Measurements from ENCODE around the gene RNF10. TPM values are rescaled to one million over a fixed set of nuclear protein-coding genes. Genes with fewer than 3 reads are reported as not detected.

Gene RNF10
- total RNA-seq, 4 donors from 2014 or later, result 98.2 to 206 (median 163) TPM

DNA sequence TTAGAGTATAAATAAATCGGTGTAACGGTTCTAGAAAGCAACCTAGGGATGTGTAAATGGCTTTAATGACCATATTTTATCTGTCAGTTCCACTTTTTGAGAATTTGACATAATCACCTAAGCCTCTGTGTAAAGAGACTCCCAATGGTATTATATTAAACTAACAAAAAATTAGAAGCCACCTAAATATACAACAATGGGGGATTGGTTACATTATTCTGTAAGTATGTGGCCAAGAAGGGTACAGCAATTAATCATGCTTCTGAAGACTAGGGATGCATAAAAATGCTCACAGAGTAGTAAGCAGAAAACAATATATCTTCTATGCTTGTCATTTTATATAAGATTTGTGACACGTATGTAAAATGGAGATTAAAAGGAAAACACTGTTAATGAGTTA lies 10.5 kb downstream of the RNF10 start:
- 87% methylated on average over 3 of the region's 3 CpGs for whole genome bisulfite sequencing
- Histone ChIP-seq H3K36me3 (peaks cover 37% of the 10 kb centered on the region), H3K27ac (no peak overlapping the region), H3K4me1 (peaks cover 36% of the 10 kb centered on the region), H3K27me3 (no peaks in the 10 kb centered on the region), H3K4me3 (no peak overlapping the region), H3K9me3 (no peaks in the 10 kb centered on the region)
- no peak for DNase-seq (ENCODE audit: low spot score in 2 of 2)
- no peak for TF ChIP-seq EP300 (IDR thresholded peaks at IDR 0.05)
- TF ChIP-seq POLR2A (IDR thresholded peaks at IDR 0.05), result no peak
- no peak for TF ChIP-seq CTCF (IDR thresholded peaks at IDR 0.05)
- TF ChIP-seq POLR2AphosphoS5 (IDR thresholded peaks at IDR 0.05), result no peak

GRCh38 chr12:120546050-120546386 lies 11.9 kb downstream of the RNF10 start:
- WGBS, result 82% methylated on average over 3 of the region's 3 CpGs
- peaks cover 32% of the 10 kb centered on the region for H3K4me1 ChIP-seq

DNA sequence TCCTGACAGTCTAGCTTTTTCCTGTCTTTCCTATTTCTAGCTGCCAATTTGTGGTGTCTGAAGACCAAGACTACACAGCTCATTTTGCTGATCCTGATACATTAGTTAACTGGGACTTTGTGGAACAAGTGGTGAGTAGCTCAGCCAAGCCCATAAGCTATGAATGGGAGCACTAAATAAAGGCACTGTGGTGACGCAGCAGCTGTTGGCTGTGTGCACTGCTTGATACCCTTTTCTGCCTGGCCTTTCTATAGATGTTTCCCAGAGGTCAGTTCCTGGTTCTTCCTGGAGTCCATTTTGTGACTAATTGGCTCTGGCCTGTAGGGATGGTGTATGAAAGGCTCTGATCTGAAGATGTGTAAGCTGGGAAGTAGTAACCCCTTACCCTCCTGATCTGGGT lies 20.5 kb downstream of the RNF10 start:
- H3K27me3 ChIP-seq, result no peaks in the 10 kb centered on the region
- no peak overlapping the region for H3K4me3 ChIP-seq
- DNase-seq (ENCODE audit: low spot score in 2 of 2), result no peak
- no peak for TF ChIP-seq CTCF (IDR thresholded peaks at IDR 0.05)
- TF ChIP-seq POLR2A (IDR thresholded peaks at IDR 0.05), result no peak
- no peak for TF ChIP-seq EP300 (IDR thresholded peaks at IDR 0.05)
- TF ChIP-seq POLR2AphosphoS5 (IDR thresholded peaks at IDR 0.05), result no peak
- H3K36me3 ChIP-seq, result peaks cover 63% of the 10 kb centered on the region
- no peak overlapping the region for H3K27ac ChIP-seq
- H3K9me3 ChIP-seq, result no peaks in the 10 kb centered on the region
- WGBS, result 73% methylated on average over 1 of the region's 1 CpG
- H3K4me1 ChIP-seq, result peaks cover 8% of the 10 kb centered on the region

More at GRCh38 chr12:120546050-120546386, 11.9 kb downstream of the RNF10 start:
- Histone ChIP-seq H3K9me3 (no peaks in the 10 kb centered on the region), H3K4me3 (no peak overlapping the region), H3K27me3 (no peaks in the 10 kb centered on the region), H3K27ac (no peak overlapping the region), H3K36me3 (peaks cover 40% of the 10 kb centered on the region)
- TF ChIP-seq CTCF (IDR thresholded peaks at IDR 0.05) (no peak), POLR2A (IDR thresholded peaks at IDR 0.05) (no peak), EP300 (IDR thresholded peaks at IDR 0.05) (no peak), POLR2AphosphoS5 (IDR thresholded peaks at IDR 0.05) (no peak)
- no peak for DNase-seq (ENCODE audit: low spot score in 2 of 2)

- WGBS, result 91% methylated on average over 2 of the region's 2 CpGs
- peaks cover 83% of the 10 kb centered on the region for H3K36me3 ChIP-seq
- no peak overlapping the region for H3K4me3 ChIP-seq
- H3K27ac ChIP-seq, result no peak overlapping the region
- H3K4me1 ChIP-seq, result no peaks in the 10 kb centered on the region
- DNase-seq (ENCODE audit: low spot score in 2 of 2), result no peak
- no peak for TF ChIP-seq CTCF (IDR thresholded peaks at IDR 0.05)
- no peak for TF ChIP-seq POLR2AphosphoS5 (IDR thresholded peaks at IDR 0.05)
- TF ChIP-seq POLR2A (IDR thresholded peaks at IDR 0.05), result no peak
- TF ChIP-seq EP300 (IDR thresholded peaks at IDR 0.05), result no peak
- H3K9me3 ChIP-seq, result no peaks in the 10 kb centered on the region
- H3K27me3 ChIP-seq, result no peaks in the 10 kb centered on the region
Measured at GRCh38 chr12:120557589-120557988, 23.4 kb downstream of the RNF10 start.

GRCh38 chr12:120562906-120563305 lies 28.8 kb downstream of the RNF10 start:
- peak in 1 of 2 donors; percentile 1 for DNase-seq (ENCODE audit: low spot score in 2 of 2)
- TF ChIP-seq EP300 (IDR thresholded peaks at IDR 0.05), result no peak
- TF ChIP-seq POLR2A (IDR thresholded peaks at IDR 0.05), result no peak
- no peak for TF ChIP-seq CTCF (IDR thresholded peaks at IDR 0.05)
- TF ChIP-seq POLR2AphosphoS5 (IDR thresholded peaks at IDR 0.05), result no peak
- no peaks in the 10 kb centered on the region for H3K4me1 ChIP-seq
- 89% methylated on average over 8 of the region's 8 CpGs for WGBS
- no peaks in the 10 kb centered on the region for H3K27me3 ChIP-seq
- H3K4me3 ChIP-seq, result no peak overlapping the region
- H3K36me3 ChIP-seq, result peaks cover 90% of the 10 kb centered on the region
- H3K27ac ChIP-seq, result no peak overlapping the region
- no peaks in the 10 kb centered on the region for H3K9me3 ChIP-seq

Data from suprapubic skin (tissue), 4 donors.